GM19397 (cell line): Measurements from ENCODE around the gene LHX4.
A peak's percentile ranks its signal among the peaks of the same experiment; 100 is the strongest.

Source experiments
- ATAC-seq: cut with Tn5 transposase; IDR thresholded peaks from one replicate; pipeline ENCODE4 v1.9.1; 2021; ENCODE audit warnings: mild to moderate bottlenecking, moderate library complexity; ENCODE audit not compliant: unreplicated experiment

LHX4 gene

GRCh38 chr1:180241716-180242544 is 11.9 kb downstream of the LHX4 start:
- no peak for ATAC-seq

- no peak for ATAC-seq
Observed at GRCh38 chr1:180243517-180244221, 13.6 kb downstream of the LHX4 start.

- no peak for ATAC-seq
Observed at GRCh38 chr1:180244840-180245239, 14.8 kb downstream of the LHX4 start.

DNA sequence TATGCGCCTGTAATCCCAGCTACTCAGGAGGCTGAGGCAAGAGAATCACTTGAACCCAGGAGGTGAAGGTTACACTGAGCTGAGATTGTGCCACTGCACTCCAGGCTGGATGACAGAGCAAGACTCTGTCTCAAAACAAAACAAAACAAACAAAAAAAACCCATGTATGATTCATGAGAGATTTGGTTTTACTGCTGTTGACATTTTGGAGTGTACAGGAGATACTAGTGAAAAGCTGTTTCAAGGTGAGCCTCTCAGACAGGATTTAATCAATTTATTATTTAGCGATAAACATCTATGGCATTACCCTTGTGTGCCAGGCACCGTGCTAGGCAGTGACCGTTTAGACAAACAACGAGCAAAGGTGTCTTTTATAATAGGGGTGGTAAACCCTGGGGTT is 16.5 kb downstream of the LHX4 start:
- no peak for ATAC-seq

DNA sequence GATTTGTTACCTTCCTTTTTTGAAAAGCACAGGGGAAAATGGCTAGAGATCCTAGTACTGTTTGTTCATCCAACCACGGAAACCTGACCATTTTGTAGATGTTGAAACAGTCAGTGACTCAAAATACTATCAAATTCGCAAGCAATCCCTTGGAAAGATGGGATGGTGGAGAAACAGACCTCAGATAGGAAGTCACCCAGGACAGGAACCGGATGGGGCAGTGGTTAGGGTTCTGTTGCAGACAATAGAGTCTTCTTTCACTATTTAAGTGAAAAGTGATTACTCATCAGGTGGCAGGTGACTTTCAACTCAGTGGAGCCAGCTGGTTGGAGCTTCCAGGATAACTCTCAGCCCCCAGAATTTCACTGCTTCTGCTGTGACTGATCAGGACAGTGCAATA is 17.0 kb downstream of the LHX4 start:
- no peak for ATAC-seq

- no peak for ATAC-seq
Observed at GRCh38 chr1:180247580-180247979, 17.5 kb downstream of the LHX4 start.

- no peak for ATAC-seq
Observed at GRCh38 chr1:180248176-180248575, 18.1 kb downstream of the LHX4 start.

GRCh38 chr1:180248731-180249681 is 18.9 kb downstream of the LHX4 start:
- no peak for ATAC-seq

- no peak for ATAC-seq
Observed at GRCh38 chr1:180249725-180250498, 19.8 kb downstream of the LHX4 start.

GRCh38 chr1:180250499-180250770 is 20.4 kb downstream of the LHX4 start:
- ATAC-seq = no peak

GRCh38 chr1:180250883-180251509 is 20.9 kb downstream of the LHX4 start:
- ATAC-seq = no peak

DNA sequence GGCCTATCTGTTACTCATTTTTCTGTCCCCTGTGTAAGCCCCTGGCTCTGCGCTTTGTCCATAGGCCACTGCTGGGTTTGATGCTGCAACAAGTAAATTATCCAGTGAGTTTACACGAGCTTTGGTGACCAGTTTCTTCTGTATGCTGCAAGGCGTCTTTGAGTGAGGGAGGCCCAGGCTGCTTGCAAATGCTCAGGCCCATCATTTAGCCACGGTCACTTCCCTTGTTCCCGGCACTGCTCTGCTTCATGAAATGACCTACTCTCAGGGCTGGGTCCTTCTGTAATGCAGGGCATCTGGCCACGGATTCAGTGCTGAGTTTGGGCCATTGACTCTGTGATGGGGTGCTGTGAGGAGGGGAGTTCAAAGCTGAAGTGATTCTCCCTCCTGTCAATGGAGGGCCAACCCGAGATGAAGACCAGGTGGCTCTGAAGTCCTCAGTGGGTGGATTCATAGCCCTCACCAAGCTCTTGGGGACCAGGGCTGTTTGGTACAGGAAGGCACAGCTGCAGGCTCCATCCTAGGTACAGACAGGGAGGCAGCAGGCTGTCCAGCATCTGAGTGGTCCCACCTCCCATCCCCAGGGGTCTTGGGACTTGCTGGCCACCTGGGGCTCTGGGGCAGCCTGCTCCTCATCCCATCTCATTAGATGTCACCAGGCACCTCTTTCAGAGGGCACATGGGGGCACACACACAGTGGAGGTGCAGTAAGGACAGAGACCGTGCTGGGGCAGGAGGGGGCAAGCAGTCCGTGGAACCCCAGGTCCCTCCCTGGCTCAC is 21.7 kb downstream of the LHX4 start:
- no peak for ATAC-seq

DNA sequence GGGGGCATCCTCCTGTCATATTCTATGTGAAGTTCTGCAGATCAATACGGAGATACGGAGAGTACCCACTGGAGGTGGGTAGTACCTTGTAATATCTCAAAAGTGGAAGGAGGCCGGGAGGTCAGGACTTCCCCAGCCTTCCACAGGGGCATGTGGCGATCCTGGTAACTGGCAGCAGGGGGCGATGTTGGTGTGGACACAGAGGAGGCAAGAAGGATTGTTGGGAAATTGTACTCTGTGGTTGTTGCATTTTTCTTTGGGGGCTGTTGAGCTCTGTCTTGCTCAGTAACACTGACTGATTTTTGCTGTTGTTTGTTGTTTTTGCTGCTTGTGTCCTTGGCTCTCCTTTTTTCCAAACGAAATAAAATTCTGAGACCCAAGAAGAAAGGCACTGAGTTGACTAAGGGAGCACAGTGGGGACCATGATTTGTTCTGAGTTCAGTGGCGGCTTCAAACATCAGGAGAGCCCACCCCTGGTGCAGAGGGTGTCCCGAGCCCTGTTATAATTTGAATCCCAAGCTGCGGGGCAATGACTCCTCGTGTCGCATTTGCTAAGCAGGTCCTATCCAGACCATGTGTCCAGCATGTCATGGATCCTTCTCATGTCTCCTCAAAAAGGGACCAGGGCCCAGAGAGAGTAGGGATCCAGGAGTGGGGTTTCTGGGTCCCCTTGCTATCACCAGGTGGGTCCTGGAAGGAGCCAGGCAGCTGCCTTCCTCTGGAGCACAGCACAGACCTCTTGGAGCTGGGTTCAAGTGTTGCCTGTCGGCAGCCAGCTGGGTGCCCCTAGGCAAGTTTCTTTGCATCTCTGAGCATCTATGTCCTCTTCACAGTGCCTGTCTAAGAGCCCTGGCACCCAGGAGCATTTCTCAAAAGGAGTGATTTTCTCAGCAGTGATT is 22.8 kb downstream of the LHX4 start:
- ATAC-seq = peak; percentile 55

GRCh38 chr1:180253585-180254495 is 23.8 kb downstream of the LHX4 start:
- ATAC-seq = no peak

DNA sequence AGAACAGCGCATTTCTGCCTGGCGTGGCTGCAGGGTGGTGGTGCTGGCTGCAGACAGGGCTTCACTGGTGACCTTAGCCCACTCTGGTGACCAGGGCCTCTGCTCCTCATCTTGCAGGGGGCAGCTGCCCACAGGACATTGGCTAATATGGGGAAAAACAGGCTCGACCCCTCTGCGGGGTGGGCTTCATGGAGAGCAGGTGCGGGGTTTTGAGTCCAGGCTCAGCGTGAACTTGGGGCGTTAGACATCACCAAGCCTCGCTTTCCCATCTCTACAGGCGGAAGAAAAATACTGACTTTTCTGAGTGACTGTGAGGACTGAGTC is 24.4 kb downstream of the LHX4 start:
- ATAC-seq = no peak

DNA sequence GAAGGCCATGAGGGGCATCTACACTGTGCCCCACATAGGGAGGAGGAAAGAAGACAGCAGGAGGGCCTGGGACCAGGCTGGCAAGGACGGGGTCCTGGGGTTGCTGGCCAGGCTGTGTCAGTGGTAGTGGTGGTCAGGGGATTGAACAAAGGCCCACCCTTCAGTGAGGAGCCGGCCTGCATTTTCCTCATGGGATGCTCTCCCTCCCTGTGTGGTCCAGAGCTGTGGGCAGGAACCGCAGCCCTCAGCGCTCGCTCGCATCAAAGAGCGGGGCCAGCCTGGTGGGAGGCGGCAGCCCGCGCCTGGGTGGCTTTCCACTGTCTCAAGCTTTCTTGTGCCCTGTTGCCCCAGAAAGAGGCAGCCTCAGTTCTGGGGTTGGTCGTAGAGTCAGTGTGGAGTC is 24.8 kb downstream of the LHX4 start:
- no peak for ATAC-seq

GRCh38 chr1:180255536-180256340 is 25.7 kb downstream of the LHX4 start:
- no peak for ATAC-seq
